Fibroblast of mammary gland (primary cell): ENCODE measurements around the gene PRRT2.
"Not testable (repeated sequence)": the region's sequence is repeated elsewhere in the genome, so short reads cannot be mapped to it uniquely, and the experiment has no call there.

Experiments used
- DNase-seq: peaks from one replicate; pipeline ENCODE4 v3.0.0-alpha.2; 2010; ENCODE audit warnings: low read depth
- H3K4me3 ChIP-seq: 2 replicates; pipeline ENCODE4 v1.5.1; 2011; ENCODE audit warnings: low read depth, mild to moderate bottlenecking, low read length, moderate library complexity; ENCODE audit not compliant: control insufficient read depth
- CTCF ChIP-seq: conservative IDR thresholded peaks from 2 replicates; pipeline ENCODE4 v1.5.1; 2011; ENCODE audit warnings: low read depth, low read length, inconsistent platforms; ENCODE audit not compliant: control insufficient read depth, insufficient read depth

Gene PRRT2

GRCh38 chr16:29791845-29792807 is 19.9 kb upstream of the PRRT2 start:
- H3K4me3 ChIP-seq, result peak overlapping the region; percentile 94
- TF ChIP-seq CTCF, result no peak
- DNase-seq, result no peak

GRCh38 chr16:29793153-29793552 is 18.8 kb upstream of the PRRT2 start:
- DNase-seq, H3K4me3 ChIP-seq: not testable (repeated sequence)

GRCh38 chr16:29794231-29794710 is 17.7 kb upstream of the PRRT2 start:
- no peak overlapping the region for H3K4me3 ChIP-seq
- no peak for DNase-seq
- no peak for TF ChIP-seq CTCF

GRCh38 chr16:29802416-29802935 is 9.5 kb upstream of the PRRT2 start:
- no peak for DNase-seq
- TF ChIP-seq CTCF, result no peak
- H3K4me3 ChIP-seq, result no peak overlapping the region

- H3K4me3 ChIP-seq, result no peak overlapping the region
Measured at GRCh38 chr16:29804020-29804419, 8.0 kb upstream of the PRRT2 start.

GRCh38 chr16:29804455-29805231 is 7.3 kb upstream of the PRRT2 start:
- peak; percentile 52 for DNase-seq
- TF ChIP-seq CTCF, result no peak
- peak overlapping the region; percentile 75 for H3K4me3 ChIP-seq

More at GRCh38 chr16:29804020-29804419, 8.0 kb upstream of the PRRT2 start:
- no peak for DNase-seq
- no peak for TF ChIP-seq CTCF
